Measurements from ENCODE around the gene EFNA1.

DNA sequence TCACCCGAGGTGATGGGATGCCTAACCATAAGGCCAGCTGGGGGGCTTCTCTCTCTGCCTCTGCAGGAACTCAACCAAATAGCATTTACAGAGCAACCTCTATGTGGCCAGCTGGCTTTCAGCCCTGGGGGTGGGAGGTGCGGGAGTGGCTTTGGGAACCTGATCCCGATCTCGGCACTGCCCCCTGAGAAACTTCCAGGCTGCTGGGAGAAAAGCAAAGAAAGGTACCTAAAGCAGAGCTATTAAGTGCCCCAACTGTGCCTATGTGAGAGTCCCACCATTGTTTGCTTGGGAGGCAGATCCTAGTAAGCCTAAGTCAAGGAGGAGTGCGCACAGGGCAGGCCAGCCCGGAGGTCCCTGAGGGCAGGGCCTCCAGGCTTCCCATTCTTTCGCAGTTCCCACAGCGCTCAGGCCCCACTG is 38.4 kb downstream of the EFNA1 start:
- TF ChIP-seq, protein P1, sequence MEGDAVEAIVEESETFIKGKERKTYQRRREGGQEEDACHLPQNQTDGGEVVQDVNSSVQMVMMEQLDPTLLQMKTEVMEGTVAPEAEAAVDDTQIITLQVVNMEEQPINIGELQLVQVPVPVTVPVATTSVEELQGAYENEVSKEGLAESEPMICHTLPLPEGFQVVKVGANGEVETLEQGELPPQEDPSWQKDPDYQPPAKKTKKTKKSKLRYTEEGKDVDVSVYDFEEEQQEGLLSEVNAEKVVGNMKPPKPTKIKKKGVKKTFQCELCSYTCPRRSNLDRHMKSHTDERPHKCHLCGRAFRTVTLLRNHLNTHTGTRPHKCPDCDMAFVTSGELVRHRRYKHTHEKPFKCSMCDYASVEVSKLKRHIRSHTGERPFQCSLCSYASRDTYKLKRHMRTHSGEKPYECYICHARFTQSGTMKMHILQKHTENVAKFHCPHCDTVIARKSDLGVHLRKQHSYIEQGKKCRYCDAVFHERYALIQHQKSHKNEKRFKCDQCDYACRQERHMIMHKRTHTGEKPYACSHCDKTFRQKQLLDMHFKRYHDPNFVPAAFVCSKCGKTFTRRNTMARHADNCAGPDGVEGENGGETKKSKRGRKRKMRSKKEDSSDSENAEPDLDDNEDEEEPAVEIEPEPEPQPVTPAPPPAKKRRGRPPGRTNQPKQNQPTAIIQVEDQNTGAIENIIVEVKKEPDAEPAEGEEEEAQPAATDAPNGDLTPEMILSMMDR (IDR thresholded peaks at IDR 0.05; ENCODE audit: low read length) = no peak
- TF ChIP-seq EZH2phosphoT487 (IDR thresholded peaks at IDR 0.05; ENCODE audit: low read length) (no peak), EZH2 (optimal IDR thresholded peaks at IDR 0.05; ENCODE audit: low read depth, low read length) (no peak)
